RWPE1 (cell line): Measurements from ENCODE around the gene NFKB1.
A peak's percentile ranks its signal among the peaks of the same experiment; 100 is the strongest.
"Not testable (repeated sequence)": the region's sequence is repeated elsewhere in the genome, so short reads cannot be mapped to it uniquely, and the experiment has no call there.

ENCODE experiments used
- CTCF ChIA-PET: fragments of 350-600 bp; sonication (Branson Sonifier 250); formaldehyde crosslinking; extraction: SDS; loops from one replicate; lab custom pipeline; 2021; lab: Yijun Ruan, JAX
- POLR2A ChIA-PET: fragments of 400-600 bp; formaldehyde crosslinking; extraction: SDS; loops from one replicate; lab custom pipeline; 2020; ENCODE audit warnings: antibody characterized with exemption; ENCODE audit not compliant: low non-redundant PET; lab: Yijun Ruan, JAX
- DNase-seq: peaks from one replicate; pipeline ENCODE4 v3.0.0; 2012; ENCODE audit warnings: low spot score
- H3K27ac ChIP-seq: fragments of 450-650 bp; 2 replicates; pipeline ENCODE4 v1.5.1; 2017
- TF ChIP-seq, protein P1 (sequence below): fragments of 450-650 bp; conservative IDR thresholded peaks from 2 replicates; pipeline ENCODE4 v1.5.1; 2017; ENCODE audit warnings: low read depth, mild to moderate bottlenecking

NFKB1 gene

DNA sequence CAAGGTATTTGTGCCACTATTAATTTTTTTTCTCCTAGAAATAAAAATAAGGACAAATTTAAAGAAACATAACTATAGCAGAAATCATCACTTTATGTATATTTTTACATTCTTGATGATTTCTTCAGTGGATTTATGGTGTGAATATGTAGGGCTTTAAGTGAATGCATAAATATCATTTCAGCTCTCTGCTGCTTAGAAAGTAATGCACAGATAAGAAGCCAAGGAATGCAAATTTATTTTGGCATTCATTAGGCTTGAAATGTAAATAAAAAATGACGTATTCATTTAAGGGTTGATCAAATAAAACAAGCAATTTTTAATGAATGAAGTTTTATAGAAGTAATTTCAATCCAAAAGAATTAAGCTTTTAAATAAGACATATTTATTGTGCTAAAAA is 66.3 kb downstream of the NFKB1 start:
- TF ChIP-seq, protein P1, sequence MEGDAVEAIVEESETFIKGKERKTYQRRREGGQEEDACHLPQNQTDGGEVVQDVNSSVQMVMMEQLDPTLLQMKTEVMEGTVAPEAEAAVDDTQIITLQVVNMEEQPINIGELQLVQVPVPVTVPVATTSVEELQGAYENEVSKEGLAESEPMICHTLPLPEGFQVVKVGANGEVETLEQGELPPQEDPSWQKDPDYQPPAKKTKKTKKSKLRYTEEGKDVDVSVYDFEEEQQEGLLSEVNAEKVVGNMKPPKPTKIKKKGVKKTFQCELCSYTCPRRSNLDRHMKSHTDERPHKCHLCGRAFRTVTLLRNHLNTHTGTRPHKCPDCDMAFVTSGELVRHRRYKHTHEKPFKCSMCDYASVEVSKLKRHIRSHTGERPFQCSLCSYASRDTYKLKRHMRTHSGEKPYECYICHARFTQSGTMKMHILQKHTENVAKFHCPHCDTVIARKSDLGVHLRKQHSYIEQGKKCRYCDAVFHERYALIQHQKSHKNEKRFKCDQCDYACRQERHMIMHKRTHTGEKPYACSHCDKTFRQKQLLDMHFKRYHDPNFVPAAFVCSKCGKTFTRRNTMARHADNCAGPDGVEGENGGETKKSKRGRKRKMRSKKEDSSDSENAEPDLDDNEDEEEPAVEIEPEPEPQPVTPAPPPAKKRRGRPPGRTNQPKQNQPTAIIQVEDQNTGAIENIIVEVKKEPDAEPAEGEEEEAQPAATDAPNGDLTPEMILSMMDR: no peak
- no peak for DNase-seq
- ChIA-PET POLR2A (no interaction called here), CTCF (no interaction called here)
- H3K27ac ChIP-seq: no peak overlapping the region

DNA sequence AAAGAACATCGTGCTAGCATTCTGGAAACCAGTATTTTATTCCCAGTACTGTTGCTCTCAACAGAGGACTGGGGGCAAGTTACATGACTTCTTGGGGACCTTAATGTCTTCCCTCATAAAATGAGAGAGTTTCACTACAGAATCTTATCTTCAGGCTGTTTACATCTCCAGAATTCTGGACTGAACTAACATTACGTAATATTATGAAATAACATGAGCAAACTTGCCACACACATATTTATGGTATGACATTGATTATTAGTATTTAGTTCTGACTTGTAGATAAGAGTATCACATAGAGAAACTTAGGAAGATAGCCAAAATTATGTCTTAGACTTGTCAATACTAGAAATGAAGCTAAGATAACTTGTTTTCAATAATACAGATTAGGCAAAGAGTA is 68.0 kb downstream of the NFKB1 start:
- TF ChIP-seq, protein P1: no peak

DNA sequence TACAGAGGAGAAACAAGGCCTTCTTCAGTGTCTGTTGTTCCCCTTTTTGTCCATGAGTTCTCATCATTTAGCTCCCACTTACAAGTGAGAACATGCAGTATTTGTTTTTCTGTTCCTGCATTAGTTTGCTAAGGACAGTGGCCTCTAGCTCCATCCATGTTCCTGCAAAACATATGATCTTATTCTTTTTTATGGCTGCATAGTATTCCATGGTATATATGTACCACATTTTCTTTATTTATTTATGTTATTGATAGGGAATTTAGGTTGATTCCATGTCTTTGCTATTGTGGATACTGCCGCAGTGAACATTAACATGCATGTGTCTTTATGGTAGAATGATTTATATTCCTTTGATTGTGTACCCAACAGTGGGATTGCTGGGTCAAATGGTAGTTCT is 69.1 kb downstream of the NFKB1 start:
- CTCF ChIA-PET, DNase-seq, POLR2A ChIA-PET, H3K27ac ChIP-seq: not testable (repeated sequence)

More for the DNA sequence above, 68.0 kb downstream of the NFKB1 start:
- ChIA-PET POLR2A (no interaction called here), CTCF (no interaction called here)
- no peak overlapping the region for H3K27ac ChIP-seq
- DNase-seq: peak; percentile 44

DNA sequence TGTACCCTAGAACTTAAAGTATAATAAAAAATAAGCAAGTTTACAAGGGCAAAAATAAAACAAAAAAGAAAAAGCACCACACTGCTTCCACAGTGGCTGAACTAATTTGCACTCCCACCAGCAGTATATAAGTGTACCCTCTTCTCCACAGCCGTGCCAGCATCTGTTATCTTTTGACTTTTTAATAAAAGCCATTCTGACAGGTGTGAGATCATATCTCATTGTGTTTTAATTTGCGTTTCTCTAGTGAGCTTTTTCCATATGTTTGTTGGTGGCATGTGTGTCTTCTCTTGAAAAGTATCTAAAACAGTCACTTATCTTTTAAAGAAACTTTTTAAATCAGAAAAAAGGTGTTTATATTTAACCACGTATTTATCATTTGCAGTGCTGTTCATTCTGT is 71.3 kb downstream of the NFKB1 start:
- no peak for DNase-seq
- ChIA-PET POLR2A (no interaction called here), CTCF (interaction anchor here (0.5 kb wide), 1 partner anchor 519 kb away, joined by 6 read pairs; no protein-coding TSS in a partner anchor)
- H3K27ac ChIP-seq: no peak overlapping the region
- TF ChIP-seq, protein P1: no peak

DNA sequence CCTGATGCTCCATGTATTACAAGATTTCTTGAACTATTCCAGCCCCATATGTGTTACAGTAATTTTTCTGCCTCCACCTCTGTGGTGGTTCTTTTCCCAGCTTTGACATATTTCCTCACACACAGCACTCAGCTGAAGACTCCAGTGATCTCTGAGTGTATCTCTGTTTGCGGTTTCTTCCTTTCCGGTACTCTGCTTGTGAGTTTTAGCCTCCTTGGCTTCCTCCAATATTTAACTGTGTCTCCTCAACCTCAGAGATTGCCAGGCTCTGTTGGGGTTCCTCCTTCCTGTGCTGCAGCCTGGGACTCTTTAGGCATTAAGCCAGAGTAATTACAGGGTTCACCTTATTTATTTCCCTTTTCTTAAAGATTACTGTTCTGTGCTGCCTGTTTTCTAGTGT is 73.2 kb downstream of the NFKB1 start:
- CTCF ChIA-PET: no interaction called here
- no peak overlapping the region for H3K27ac ChIP-seq
- TF ChIP-seq, protein P1: no peak
- no peak for DNase-seq
- POLR2A ChIA-PET: no interaction called here

DNA sequence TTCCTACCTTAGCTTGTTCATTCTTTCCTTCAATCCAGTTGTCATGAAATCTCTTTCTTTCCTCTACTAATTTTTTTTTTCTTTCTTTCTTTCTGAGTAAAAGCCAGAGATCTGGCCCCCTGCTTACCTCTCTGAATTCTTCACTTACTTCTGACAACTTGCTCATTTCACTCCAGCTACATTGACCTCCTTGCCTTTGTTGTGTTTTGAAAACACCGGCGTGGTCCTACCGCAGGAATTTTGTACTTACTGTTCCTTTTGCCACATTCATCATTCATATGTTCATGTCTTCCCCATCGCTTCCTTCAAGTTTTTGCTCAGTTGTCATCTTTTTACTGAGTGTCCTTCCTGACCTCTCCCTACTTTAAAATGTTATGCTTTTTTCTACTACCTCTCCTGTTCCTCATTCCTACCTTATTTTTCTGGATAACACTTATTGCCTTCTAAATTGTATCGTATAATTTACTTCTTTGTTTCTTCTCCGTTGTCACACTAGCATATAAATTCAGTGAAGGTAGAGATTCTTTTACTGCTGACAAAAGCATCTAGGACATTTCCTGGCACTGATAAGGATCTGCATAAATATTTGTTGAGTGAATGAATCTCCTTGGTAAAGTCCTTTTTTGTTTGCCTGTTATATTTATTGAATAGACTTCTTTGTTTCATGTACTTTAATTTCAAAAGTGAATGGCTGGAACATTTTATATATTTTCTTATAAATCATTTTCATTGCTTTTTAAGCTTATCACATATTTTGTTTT is 74.4 kb downstream of the NFKB1 start:
- DNase-seq: no peak
- TF ChIP-seq, protein P1: no peak
- ChIA-PET POLR2A (no interaction called here), CTCF (interaction anchor here (0.6 kb wide), 1 partner anchor 66 kb away, joined by 3 read pairs; no protein-coding TSS in a partner anchor)
- no peak overlapping the region for H3K27ac ChIP-seq

DNA sequence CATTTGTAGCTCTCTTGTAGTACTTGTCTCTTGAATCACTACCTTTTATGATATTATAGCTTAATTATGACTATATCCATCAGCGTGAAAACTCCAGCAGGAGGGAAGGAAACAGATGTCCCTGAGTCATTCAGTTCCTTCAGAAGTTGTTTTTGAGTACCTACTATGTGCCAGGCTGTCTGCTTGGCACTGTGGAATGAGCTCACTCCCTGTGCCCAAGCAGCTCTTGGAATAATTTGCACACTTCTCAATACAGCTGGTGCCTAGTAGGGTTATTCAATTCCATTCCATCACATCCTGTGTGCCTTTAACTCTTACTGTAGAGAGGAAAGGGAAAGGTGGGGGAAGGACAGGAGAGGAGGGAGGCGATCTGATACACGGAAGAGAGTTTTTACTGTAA is 77.1 kb downstream of the NFKB1 start:
- CTCF ChIA-PET: interaction anchor here (0.6 kb wide), 1 partner anchor 29 kb away, joined by 3 read pairs; no protein-coding TSS in a partner anchor
- H3K27ac ChIP-seq: no peak overlapping the region
- DNase-seq: no peak
- TF ChIP-seq, protein P1: no peak
- POLR2A ChIA-PET: no interaction called here
